Liver (tissue), 9 donors: ENCODE results near the gene SBK3. TPM values are rescaled to one million over a fixed set of nuclear protein-coding genes. Genes with fewer than 3 reads are reported as not detected.

Source experiments
- DNase-seq: peaks from one replicate; pipeline ENCODE4 v3.0.0-alpha.2; 2017; ENCODE audit warnings: low spot score
- H3K27ac ChIP-seq, 2 donors: one replicate each; pipeline ENCODE4 v1.7.0; 2013; ENCODE audit warnings: inconsistent platforms in 2 of 2, low read length in 2 of 2, control low read depth in 1 of 2, low read depth in 1 of 2, mild to moderate bottlenecking in 1 of 2
- H3K27me3 ChIP-seq, 4 donors: one replicate each; pipeline versions ENCODE4 v1.6.1 to v1.7.0; 2013; ENCODE audit warnings: low read length in 3 of 4, inconsistent platforms in 1 of 4, mild to moderate bottlenecking in 1 of 4, moderate library complexity in 1 of 4; ENCODE audit not compliant: control insufficient read depth in 4 of 4, insufficient read depth in 4 of 4
- H3K36me3 ChIP-seq, 4 donors: one replicate each; pipeline versions ENCODE4 v1.6.1 to v1.7.0; 2013; ENCODE audit warnings: low read length in 3 of 4, mild to moderate bottlenecking in 3 of 4, low read depth in 1 of 4, moderate library complexity in 1 of 4; ENCODE audit not compliant: control insufficient read depth in 4 of 4, insufficient read depth in 3 of 4
- H3K4me1 ChIP-seq, 4 donors: one replicate each; pipeline versions ENCODE4 v1.6.1 to v1.7.0; 2013; ENCODE audit warnings: low read length in 3 of 4, mild to moderate bottlenecking in 3 of 4, moderate library complexity in 1 of 4; ENCODE audit not compliant: control insufficient read depth in 4 of 4, insufficient read depth in 4 of 4
- H3K4me3 ChIP-seq, 3 donors: one replicate each; pipeline versions ENCODE4 v1.6.1 to v1.7.0; 2013; ENCODE audit warnings: low read length in 3 of 3, control low read depth in 1 of 3, low read depth in 1 of 3, mild to moderate bottlenecking in 1 of 3
- H3K9ac ChIP-seq, 2 donors: one replicate each; pipeline ENCODE4 v1.7.0; 2013; ENCODE audit warnings: low read length in 2 of 2, mild to moderate bottlenecking in 2 of 2, moderate library complexity in 2 of 2, control low read depth in 1 of 2, low read depth in 1 of 2
- H3K9me3 ChIP-seq, 4 donors: one replicate each; pipeline versions ENCODE4 v1.6.1 to v1.7.0; 2013; ENCODE audit warnings: low read length in 3 of 4; ENCODE audit not compliant: control insufficient read depth in 4 of 4
- ATF3 ChIP-seq: IDR thresholded peaks from 2 replicates; pipeline ENCODE4 v1.6.1; 2016; ENCODE audit warnings: antibody characterized with exemption
- CTCF ChIP-seq: fragments of 150-350 bp; IDR thresholded peaks from 2 replicates; pipeline ENCODE4 v1.5.1; 2017; ENCODE audit warnings: improper control_type of control experiment, low read depth, low read length; ENCODE audit not compliant: missing input control
- EGR1 ChIP-seq, 2 donors: IDR thresholded peaks; 2 replicates each; pipeline ENCODE4 v1.6.1; 2016 to 2018; ENCODE audit warnings: antibody characterized with exemption in 2 of 2, low read depth in 2 of 2
- FOXA2 ChIP-seq: IDR thresholded peaks from 2 replicates; pipeline ENCODE4 v1.6.1; 2016; ENCODE audit warnings: antibody characterized with exemption
- GABPA ChIP-seq, 2 donors: IDR thresholded peaks in 1 of 2; conservative IDR thresholded peaks in 1 of 2; 2 replicates each; pipeline ENCODE4 v1.6.1; 2016; ENCODE audit warnings: antibody characterized with exemption in 2 of 2, mild to moderate bottlenecking in 1 of 2, moderate library complexity in 1 of 2
- HNF4G ChIP-seq: IDR thresholded peaks from 2 replicates; pipeline ENCODE4 v1.6.1; 2016; ENCODE audit warnings: antibody characterized with exemption
- JUND ChIP-seq, 2 donors: IDR thresholded peaks; 2 replicates each; pipeline ENCODE4 v1.6.1; 2016; ENCODE audit warnings: antibody characterized with exemption in 2 of 2
- MAX ChIP-seq: IDR thresholded peaks from 2 replicates; pipeline ENCODE4 v1.6.1; 2016; ENCODE audit warnings: antibody characterized with exemption
- NR2F2 ChIP-seq: IDR thresholded peaks from 2 replicates; pipeline ENCODE4 v1.6.1; 2016; ENCODE audit warnings: antibody characterized with exemption
- RAD21 ChIP-seq, 2 donors: IDR thresholded peaks; 2 replicates each; pipeline ENCODE4 v1.6.1; 2016; ENCODE audit warnings: antibody characterized with exemption in 2 of 2, mild to moderate bottlenecking in 2 of 2
- REST ChIP-seq: IDR thresholded peaks from 2 replicates; pipeline ENCODE4 v1.6.1; 2016; ENCODE audit warnings: antibody characterized with exemption, mild to moderate bottlenecking
- RXRA ChIP-seq, 2 donors: IDR thresholded peaks; 2 replicates each; pipeline ENCODE4 v1.6.1; 2017 to 2018; ENCODE audit warnings: antibody characterized with exemption in 2 of 2, mild to moderate bottlenecking in 1 of 2
- SP1 ChIP-seq: IDR thresholded peaks from 2 replicates; pipeline ENCODE4 v1.6.1; 2018; ENCODE audit warnings: antibody characterized with exemption, mild to moderate bottlenecking
- TAF1 ChIP-seq: conservative IDR thresholded peaks from 2 replicates; pipeline ENCODE4 v1.6.1; 2016; ENCODE audit warnings: antibody characterized with exemption, mild to moderate bottlenecking
- YY1 ChIP-seq: IDR thresholded peaks from 2 replicates; pipeline ENCODE4 v1.6.1; 2016; ENCODE audit warnings: antibody characterized with exemption, mild to moderate bottlenecking
- WGBS: extraction: QIAGEN DNeasy Blood & Tissue Kit; methylation state at CpG from one replicate; pipeline ENCODE4 v1.1.7; 2013; 5-methylcytosine and 5-hydroxymethylcytosine counted together
- polyA plus RNA-seq, 2 donors: library from polyadenylated mRNA; stranded (reverse) in 1 of 2; unstranded in 1 of 2; fragments of 200-250 nt in 1 of 2; fragments of >200 nt in 1 of 2; fragmentation: Nextera tagmentation in 1 of 2; extraction: Ambion mirVana in 1 of 2; gene quantifications; one replicate each; pipeline versions ENCODE4 v1.2.1 to v1.2.3, GENCODE V29; 2013 to 2015
- total RNA-seq, 2 donors: library from RNA; depleted of rRNA; stranded (reverse); fragments of >200 nt; gene quantifications; one replicate each; pipeline ENCODE4 v1.2.3, GENCODE V29; 2014
- donor health status: healthy.
- donor health status: healthy.
- donor health status: healthy.
- donor health status: healthy.
- donor health status: healthy.

Gene SBK3
- total and polyA plus RNA-seq, 4 donors: 0.03 TPM; not detected in 3

GRCh38 chr19:55581823-55582223 is 36.5 kb upstream of the SBK3 start:
- H3K36me3 ChIP-seq: peaks cover 0 to 7% (median 2%) of the 10 kb centered on the region in 4 donors
- no peaks in the 10 kb centered on the region for H3K9me3 ChIP-seq
- WGBS: 15% methylated on average over 6 of the region's 6 CpGs
- H3K4me1 ChIP-seq: peaks cover 7 to 41% (median 32%) of the 10 kb centered on the region in 4 donors
- H3K27me3 ChIP-seq: no peaks in the 10 kb centered on the region
- TF ChIP-seq SP1 (peak; percentile 41), MAX (no peak)
- H3K27ac ChIP-seq: peak overlapping the region; percentile 66 to 75
- peak overlapping the region in 1 of 2 donors; percentile 59 for H3K9ac ChIP-seq
- H3K4me3 ChIP-seq: peak overlapping the region; percentile 23 to 95 (median 82)
- no peak for DNase-seq

GRCh38 chr19:55581145-55581822 is 35.9 kb upstream of the SBK3 start:
- peaks cover 0 to 7% (median 2%) of the 10 kb centered on the region in 4 donors for H3K36me3 ChIP-seq
- H3K9me3 ChIP-seq: no peaks in the 10 kb centered on the region
- peak overlapping the region in 1 of 2 donors; percentile 24 for H3K9ac ChIP-seq
- no peak for DNase-seq
- peaks cover 7 to 37% (median 29%) of the 10 kb centered on the region in 4 donors for H3K4me1 ChIP-seq
- 25% methylated on average over 12 of the region's 12 CpGs for WGBS
- peak overlapping the region; percentile 71 to 95 (median 82) for H3K4me3 ChIP-seq
- H3K27ac ChIP-seq: peak overlapping the region; percentile 68 to 75
- TF ChIP-seq HNF4G: no peak
- no peak for TF ChIP-seq RXRA (IDR thresholded peaks at IDR 0.05)
- TF ChIP-seq CTCF: no peak
- TF ChIP-seq EGR1 (IDR thresholded peaks at IDR 0.05; ENCODE audit: low read depth in 2 of 2): no peak
- TF ChIP-seq NR2F2: no peak
- no peak for TF ChIP-seq ATF3
- no peak for TF ChIP-seq TAF1
- no peak for TF ChIP-seq FOXA2
- no peak for TF ChIP-seq MAX
- no peak for TF ChIP-seq JUND (IDR thresholded peaks at IDR 0.05)
- TF ChIP-seq YY1: no peak
- TF ChIP-seq GABPA (IDR thresholded peaks at IDR 0.05 in 1 of 2, conservative IDR thresholded peaks at IDR 0.05 in 1 of 2): peak in 1 of 2 donors; percentile 10
- peak; percentile 99 for TF ChIP-seq REST
- no peak for TF ChIP-seq RAD21 (IDR thresholded peaks at IDR 0.05)
- no peaks in the 10 kb centered on the region for H3K27me3 ChIP-seq
